Right lobe of liver (tissue), 6 donors: ENCODE measurements around the gene STAC2. TPM values are rescaled to one million over a fixed set of nuclear protein-coding genes. Genes with fewer than 3 reads are reported as not detected.

Source experiments
- ATAC-seq, 4 donors: fragments of 200-7000 bp; cut with Tn5 transposase; one replicate each; pipeline ENCODE4 v1.9.1; 2020; ENCODE audit warnings: mild to moderate bottlenecking in 4 of 4, moderate library complexity in 4 of 4
- DNase-seq, 3 donors: peaks; one replicate each; pipeline ENCODE4 v3.0.0-alpha.2; 2020
- H3K27ac ChIP-seq, 3 donors: fragments of 200-600 bp; one replicate each; pipeline ENCODE4 v1.8.0; 2022
- H3K27me3 ChIP-seq, 2 donors: fragments of 200-600 bp; one replicate each; pipeline ENCODE4 v1.8.0; 2022
- H3K36me3 ChIP-seq, 4 donors: fragments of 200-600 bp; sonication (generic) in 1 of 4; one replicate each; pipeline versions ENCODE4 v1.5.1 to v1.8.0; 2017 to 2022; ENCODE audit warnings: control low read depth in 1 of 4
- H3K4me1 ChIP-seq, 4 donors: fragments of 200-600 bp; sonication (generic) in 1 of 4; one replicate each; pipeline versions ENCODE4 v1.5.1 to v1.8.0; 2017 to 2022; ENCODE audit warnings: control low read depth in 1 of 4
- H3K4me3 ChIP-seq, 3 donors: fragments of 200-600 bp; one replicate each; pipeline ENCODE4 v1.8.0; 2022
- H3K9me3 ChIP-seq, 4 donors: fragments of 200-600 bp; sonication (generic) in 1 of 4; one replicate each; pipeline versions ENCODE4 v1.5.1 to v1.8.0; 2017 to 2022; ENCODE audit warnings: control low read depth in 1 of 4
- CTCF ChIP-seq, 4 donors: fragments of 200-600 bp in 3 of 4; fragments of 450-650 bp in 1 of 4; IDR thresholded peaks; one replicate each; pipeline versions ENCODE4 v1.5.1 to v1.8.0; 2016 to 2022; ENCODE audit warnings: antibody characterized with exemption in 4 of 4, mild to moderate bottlenecking in 2 of 4
- POLR2A ChIP-seq: fragments of 450-650 bp; IDR thresholded peaks from one replicate; pipeline ENCODE4 v1.6.1; 2017; ENCODE audit warnings: antibody characterized with exemption, mild to moderate bottlenecking
- WGBS: methylation state at CpG from one replicate; pipeline ENCODE4 v1.1.6; 2018; ENCODE audit warnings: low coverage, low lambda C conversion rate; ENCODE audit not compliant: insufficient coverage; ENCODE audit errors: missing lambda C conversion rate; 5-methylcytosine and 5-hydroxymethylcytosine counted together
- intact Hi-C, 2 donors: fragments of 100-400 bp; cut with DNase I; formaldehyde crosslinking; loops; one replicate each; pipeline versions ENCODE4 v1.11.2 to v1.14.1; 2022
- total RNA-seq, 6 experiments: library from RNA; depleted of rRNA in 2 of 6; stranded (reverse); fragments of >200 nt in 2 of 6; fragmentation: NEBNext Ultra II Directional in 3 of 6; extraction: Animal tissue kit (Norgen Biotek cat#: 25700) in 3 of 6; gene quantifications; one replicate each; pipeline versions ENCODE4 v1.1.0 to v1.2.4, GENCODE V29; 2016 to 2023
- donor health status: DM: no; HTN: yes; CAD: no.
- donor health status: DM: no; HTN: no; CAD: no.
- donor health status: DM: no; HTN: no; CAD: no.
- donor health status: DM: no; HTN: yes; CAD: no.
- donor health status: DM: no; HTN: yes; CAD: no.

STAC2 gene
- total RNA-seq, 6 experiments from 2014 or later, result not detected

- intact Hi-C loops, result no loop called here
- Histone ChIP-seq H3K4me1 (peaks cover 0 to 4% (median 0%) of the 10 kb centered on the region in 4 donors), H3K27ac (no peak overlapping the region), H3K36me3 (no peaks in the 10 kb centered on the region), H3K9me3 (no peaks in the 10 kb centered on the region), H3K27me3 (no peaks in the 10 kb centered on the region), H3K4me3 (no peak overlapping the region)
- TF ChIP-seq POLR2A, result no peak
- no peak for TF ChIP-seq CTCF (IDR thresholded peaks at IDR 0.05)
- ATAC-seq (no peak), DNase-seq (no peak)
- 91% methylated on average over 12 of the region's 16 CpGs for WGBS
These were observed 32.8 kb downstream of the STAC2 start for GRCh38 chr17:39192901-39193300.

GRCh38 chr17:39191750-39192510 lies 33.8 kb downstream of the STAC2 start:
- 100% methylated on average over 1 of the region's 9 CpGs for WGBS
- no peaks in the 10 kb centered on the region for H3K9me3 ChIP-seq
- no peak for ATAC-seq
- intact Hi-C loops, result no loop called here
- no peaks in the 10 kb centered on the region for H3K36me3 ChIP-seq
- H3K27ac ChIP-seq, result no peak overlapping the region
- TF ChIP-seq POLR2A (no peak), CTCF (IDR thresholded peaks at IDR 0.05) (no peak)
- no peaks in the 10 kb centered on the region for H3K4me1 ChIP-seq
- DNase-seq, result no peak
- no peak overlapping the region for H3K4me3 ChIP-seq
- H3K27me3 ChIP-seq, result no peaks in the 10 kb centered on the region

GRCh38 chr17:39187152-39187830 lies 38.5 kb downstream of the STAC2 start:
- intact Hi-C loops, result no loop called here
- DNase-seq (no peak), ATAC-seq (no peak)
- Histone ChIP-seq H3K4me1 (no peaks in the 10 kb centered on the region), H3K27me3 (no peaks in the 10 kb centered on the region), H3K9me3 (no peaks in the 10 kb centered on the region), H3K4me3 (no peak overlapping the region), H3K36me3 (no peaks in the 10 kb centered on the region), H3K27ac (no peak overlapping the region)
- 83% methylated on average over 2 of the region's 9 CpGs for WGBS
- no peak for TF ChIP-seq CTCF (IDR thresholded peaks at IDR 0.05)
- no peak for TF ChIP-seq POLR2A

- intact Hi-C loops, result no loop called here
- H3K36me3 ChIP-seq, result no peaks in the 10 kb centered on the region
- DNase-seq, result no peak
These were observed 39.2 kb downstream of the STAC2 start for GRCh38 chr17:39186481-39187002.

More at GRCh38 chr17:39186481-39187002, 39.2 kb downstream of the STAC2 start:
- no peaks in the 10 kb centered on the region for H3K9me3 ChIP-seq
- H3K4me3 ChIP-seq, result no peak overlapping the region
- TF ChIP-seq POLR2A (no peak), CTCF (IDR thresholded peaks at IDR 0.05) (no peak)
- 80% methylated on average over 1 of the region's 15 CpGs for WGBS
- H3K27me3 ChIP-seq, result no peaks in the 10 kb centered on the region
- ATAC-seq, result no peak
- H3K27ac ChIP-seq, result no peak overlapping the region
- H3K4me1 ChIP-seq, result no peaks in the 10 kb centered on the region
